Activated CD4-positive, alpha-beta T cell treated with anti-CD3 and anti-CD28 coated beads, Interleukin-2, amount 50 U/mL, for 24 hours (primary cell): ENCODE data around the gene EPHB2.

Source experiments
- DNase-seq, 2 donors: peaks; one replicate each; pipeline ENCODE4 v3.0.0-alpha.2; 2020; ENCODE audit warnings: low read depth in 1 of 2, low spot score in 1 of 2

EPHB2 gene

DNA sequence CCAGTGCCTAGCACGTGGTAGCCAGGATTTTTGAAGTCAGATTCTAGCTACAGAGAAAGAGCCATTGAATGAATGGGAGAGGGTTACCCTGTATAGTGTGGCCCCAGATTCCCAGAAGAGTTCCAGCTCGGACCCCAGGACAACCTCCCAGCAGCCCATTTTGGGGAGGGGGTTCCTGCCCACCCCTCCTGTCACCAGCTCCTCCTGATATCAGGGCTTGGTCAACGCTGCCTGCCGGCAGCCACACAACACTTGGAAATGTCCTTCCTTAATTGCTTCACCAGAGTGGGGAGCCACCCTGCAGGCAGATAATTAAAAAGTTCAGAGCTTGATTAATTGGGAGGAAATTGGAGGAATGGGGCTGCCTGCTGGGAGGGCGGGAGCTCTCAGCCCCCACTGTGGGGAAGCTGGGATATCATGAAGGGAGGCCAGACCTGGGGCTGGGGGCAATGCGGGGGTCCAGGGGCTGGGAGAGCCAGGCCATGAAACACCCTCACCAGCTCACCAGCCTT, 141.6 kb downstream of the EPHB2 start:
- no peak for DNase-seq

DNA sequence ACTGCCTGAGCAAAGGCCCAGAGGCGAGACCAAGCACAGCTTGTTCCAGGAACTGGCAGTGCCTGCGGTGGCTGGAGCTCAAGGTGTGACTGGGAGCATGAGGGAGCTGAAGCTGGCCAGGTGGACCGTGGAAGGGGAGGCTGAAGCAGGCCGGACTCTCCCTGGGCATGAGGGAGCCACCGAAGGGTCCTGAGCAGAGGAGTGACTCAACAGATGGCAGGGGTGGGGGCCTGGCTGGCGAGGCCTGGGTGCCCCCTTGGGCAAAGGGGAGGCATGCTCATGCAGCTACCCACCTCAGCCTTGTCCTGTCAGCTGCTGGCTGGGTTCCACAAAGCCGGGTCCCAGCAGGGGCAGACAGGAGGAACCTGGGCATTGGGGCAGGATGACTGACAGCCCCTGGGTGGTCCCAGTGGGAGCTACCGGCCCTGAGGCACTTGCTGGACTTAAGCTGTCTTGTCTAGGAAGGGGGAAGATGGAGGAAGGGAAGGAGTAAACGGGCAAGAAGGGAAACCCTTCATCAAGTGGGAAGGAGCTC, 143.1 kb downstream of the EPHB2 start:
- DNase-seq = no peak

DNA sequence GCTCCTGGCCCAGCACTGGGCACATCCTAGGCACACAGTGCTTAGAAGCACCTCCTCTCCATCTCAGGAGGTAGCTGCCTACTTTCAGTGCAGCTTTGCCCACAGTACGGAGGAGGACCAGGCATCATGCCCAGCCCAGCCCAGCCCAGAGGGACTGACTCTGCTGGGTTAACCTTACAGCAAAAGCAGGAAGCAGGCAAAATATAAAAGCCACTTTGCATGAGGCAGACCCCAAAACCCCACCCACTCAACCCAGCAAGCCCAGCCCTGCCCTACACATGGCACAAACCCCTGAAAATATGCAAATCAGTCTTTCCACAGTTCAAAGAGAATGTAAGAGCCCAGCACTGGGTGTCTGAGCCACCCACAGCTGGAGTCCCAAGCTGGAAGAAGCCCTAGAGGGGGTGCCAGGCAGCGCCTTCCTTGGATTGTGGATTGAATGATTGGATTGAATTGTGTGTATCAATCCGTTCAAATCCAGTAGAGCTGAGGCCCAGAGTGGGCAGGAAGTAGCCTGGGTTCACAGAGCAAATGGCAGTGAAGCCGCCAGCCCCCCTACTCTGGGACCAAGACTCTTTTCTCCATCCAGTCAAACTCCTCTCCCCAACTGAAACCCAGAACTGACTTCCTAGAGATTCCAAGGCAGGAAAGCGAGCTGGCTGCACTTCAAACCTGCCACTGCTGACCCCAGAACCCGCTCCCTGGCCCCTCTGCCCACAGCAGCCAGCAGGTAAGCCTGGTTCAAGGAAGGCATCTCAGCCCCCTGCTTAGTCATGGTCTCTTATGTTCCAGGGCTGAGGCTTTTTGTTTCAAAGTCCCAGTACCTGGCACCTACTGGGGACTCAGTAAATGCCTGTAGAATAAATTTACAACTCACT, 144.3 kb downstream of the EPHB2 start:
- DNase-seq = no peak

DNA sequence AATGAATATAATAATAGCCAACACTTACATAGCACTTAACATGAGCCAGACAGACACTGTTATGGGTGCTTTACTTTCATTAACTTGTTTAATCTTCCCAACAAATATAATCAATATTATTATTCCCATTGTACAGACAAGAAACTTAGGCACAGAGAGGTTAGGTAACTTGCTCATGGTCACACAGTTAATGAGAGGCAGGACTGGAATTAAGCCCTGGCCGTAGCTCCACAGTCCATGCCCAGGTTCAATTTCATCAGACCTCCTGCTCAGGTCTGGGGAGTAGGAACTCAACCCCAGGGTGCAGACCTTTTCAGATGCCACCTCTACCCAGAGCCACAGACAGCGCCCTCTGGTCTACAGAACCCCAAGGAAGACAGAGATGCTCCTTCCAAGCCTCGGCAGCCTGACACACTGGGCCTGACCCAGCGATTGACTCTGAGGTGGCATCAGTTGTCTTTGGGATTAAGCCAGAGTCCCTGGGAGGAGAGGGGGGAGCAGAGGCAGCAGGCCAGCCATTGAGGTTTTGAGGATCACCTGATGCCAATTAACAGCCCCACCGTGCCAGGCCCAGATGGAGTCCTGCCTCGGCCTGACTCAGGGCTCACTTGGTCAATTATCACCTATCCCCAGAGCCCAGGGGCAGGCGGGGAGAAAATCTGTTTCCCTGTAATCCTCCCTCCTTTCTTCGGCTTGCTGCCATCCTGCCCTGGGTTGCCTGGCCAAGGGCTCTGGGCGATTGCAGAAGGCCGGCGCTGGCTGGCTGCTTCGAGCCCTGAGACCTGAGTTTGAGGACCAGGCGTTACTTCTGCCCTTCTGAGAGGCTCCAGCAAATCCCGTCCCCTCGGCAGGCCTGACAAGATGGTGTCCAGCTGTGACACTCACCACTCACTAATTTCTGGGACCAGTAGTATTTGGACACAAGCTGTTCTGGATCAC, 145.3 kb downstream of the EPHB2 start:
- no peak for DNase-seq

DNA sequence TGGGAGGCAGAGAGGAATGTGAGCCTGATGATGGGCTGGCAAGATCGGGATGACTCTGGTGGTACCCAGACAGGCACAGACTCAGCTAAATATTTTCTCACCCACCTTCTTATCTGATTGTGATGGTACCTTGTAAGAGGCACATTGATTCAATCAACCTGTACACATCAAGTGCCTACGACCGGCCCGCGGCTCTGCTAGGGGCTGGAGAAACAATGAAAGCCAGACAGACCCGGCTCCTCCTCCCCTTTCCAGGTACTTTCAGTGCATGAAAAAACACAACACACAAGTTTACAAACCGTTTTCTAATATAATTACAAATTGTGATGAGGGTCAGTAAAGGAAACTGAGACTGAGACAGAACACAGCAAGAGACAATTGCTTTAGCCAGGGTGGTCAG, 147.0 kb downstream of the EPHB2 start:
- DNase-seq = no peak

DNA sequence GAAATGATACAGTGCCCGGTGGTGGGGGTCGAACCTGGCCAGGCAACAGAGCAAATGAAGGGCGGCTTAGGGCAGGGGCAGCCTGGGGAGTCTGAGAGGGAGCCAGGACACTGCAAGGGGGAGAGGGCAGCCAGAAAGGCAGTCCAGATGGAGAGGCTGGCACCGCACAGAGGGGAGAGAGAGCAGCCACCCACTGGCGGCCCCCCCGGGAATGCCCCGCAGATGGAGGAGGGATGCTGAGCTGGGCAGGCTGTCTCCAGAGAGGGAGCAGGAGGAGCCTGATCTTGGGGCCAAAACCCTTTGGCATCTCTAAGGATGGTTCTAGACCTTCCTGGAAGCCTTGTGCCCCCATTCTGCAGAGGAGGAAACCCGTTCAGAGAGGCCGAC, 149.8 kb downstream of the EPHB2 start:
- DNase-seq = no peak

DNA sequence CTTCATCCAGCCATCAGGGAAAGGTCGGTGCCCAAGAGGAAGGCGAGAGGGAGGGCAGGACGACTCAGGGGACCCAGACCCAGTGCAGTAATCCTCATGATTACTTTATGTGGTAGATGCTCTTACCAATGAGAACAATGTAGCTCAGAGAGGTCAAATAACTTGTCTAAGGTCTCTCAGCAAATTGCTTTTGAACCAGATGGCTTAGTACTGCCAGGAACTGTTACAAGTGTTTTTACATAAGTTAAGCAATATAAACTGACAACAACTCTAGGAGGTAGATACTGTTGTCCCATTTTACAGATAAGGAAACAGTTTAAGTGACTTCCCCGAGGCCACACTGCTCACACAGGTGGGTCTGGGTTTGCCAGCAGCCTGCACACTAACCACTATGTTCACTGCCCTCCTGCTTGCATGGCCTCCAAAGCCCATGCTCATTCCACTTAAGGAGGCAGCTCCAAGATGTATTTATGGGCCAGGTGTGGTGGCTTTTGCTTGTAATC, 150.3 kb downstream of the EPHB2 start:
- no peak for DNase-seq

DNA sequence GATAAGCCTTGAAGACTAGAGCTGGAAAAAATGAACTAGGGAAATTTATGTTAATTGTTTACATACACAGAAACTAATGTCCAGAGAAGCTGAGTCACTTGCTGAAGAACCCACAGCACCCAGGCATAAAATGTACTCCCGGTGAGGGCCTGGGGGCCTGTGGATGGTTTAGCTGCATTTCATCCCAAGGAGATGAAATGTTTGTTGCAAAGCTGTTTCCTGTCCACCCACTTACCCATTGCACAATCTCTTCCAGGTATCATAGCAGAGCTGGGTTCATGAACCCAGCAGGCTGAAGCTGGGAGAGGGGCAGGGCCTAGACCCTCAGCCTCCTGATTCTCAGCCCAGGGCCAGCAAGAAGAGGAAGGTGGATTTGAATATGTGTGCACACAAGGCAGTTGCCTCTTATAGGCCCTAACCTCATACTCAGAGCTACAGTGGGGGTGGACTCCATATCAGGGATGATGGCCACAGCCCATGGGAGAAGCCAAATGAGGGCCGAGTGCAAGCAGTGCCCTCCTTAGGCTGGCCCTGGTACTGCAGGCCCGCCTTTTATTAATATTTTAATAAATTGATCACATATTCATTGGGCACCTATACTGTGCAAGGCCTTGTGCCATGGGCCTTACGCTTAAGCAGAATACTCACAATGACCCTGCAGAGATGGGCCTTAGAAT, 151.3 kb downstream of the EPHB2 start:
- DNase-seq = no peak

DNA sequence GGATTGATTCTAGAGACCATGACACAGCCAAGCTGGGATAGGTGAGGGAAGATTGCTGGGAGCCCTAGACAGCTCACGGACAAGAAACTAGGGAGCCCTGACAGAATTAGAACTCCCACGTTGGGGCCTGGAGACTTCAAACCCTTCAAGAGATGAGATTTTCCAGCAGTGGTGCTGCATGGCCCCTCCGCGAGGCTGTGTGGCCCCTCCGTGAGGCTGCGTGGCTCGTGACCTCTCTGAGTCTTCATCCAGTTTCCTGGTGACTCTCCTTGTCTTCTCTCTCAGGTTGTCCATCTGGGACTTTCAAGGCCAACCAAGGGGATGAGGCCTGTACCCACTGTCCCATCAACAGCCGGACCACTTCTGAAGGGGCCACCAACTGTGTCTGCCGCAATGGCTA, 152.1 kb downstream of the EPHB2 start:
- no peak for DNase-seq

DNA sequence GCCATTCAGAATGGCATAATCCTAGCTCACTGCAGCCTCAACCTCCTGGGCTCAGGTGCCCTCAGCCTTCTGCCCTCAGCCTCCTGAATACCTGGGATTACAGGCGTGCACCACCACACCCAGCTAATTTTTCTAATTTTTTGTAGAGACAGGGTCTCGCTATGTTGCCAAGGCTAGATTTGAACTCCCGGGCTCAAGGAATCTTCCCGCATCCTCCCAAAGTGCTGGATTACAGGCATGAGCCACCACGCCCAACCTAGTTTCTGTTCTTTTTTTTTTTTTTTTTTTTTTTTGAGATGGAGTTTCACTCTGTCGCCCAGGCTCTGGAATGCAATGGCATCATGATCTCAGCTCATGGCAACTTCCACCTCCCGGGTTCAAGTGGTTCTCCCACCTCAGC, 153.1 kb downstream of the EPHB2 start:
- no peak for DNase-seq

DNA sequence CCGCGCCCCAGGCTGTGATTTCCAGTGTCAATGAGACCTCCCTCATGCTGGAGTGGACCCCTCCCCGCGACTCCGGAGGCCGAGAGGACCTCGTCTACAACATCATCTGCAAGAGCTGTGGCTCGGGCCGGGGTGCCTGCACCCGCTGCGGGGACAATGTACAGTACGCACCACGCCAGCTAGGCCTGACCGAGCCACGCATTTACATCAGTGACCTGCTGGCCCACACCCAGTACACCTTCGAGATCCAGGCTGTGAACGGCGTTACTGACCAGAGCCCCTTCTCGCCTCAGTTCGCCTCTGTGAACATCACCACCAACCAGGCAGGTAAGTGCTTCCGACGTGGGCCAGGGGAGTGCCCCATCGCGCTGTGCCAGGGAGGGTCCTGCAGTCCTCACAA, 154.2 kb downstream of the EPHB2 start:
- no peak for DNase-seq

DNA sequence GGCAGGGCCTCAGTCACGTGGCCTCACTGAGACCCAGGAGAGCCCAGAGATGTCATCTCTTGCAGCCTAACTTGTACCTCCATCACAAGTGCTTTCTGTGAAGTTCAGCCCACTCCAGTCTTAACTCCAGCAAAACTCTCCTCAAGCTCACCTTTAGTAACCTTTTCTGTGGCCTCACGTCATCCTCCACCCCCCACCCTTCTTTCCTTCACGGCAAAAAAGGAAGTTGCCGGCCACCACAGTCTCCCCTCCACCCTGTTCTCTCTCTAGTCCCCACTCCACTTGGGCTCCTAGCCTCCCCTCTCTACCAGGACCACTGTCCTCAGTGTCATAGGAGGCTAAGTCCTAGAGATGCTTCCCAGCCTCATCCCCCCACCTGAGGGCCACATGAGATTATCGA, 155.1 kb downstream of the EPHB2 start:
- no peak for DNase-seq

DNA sequence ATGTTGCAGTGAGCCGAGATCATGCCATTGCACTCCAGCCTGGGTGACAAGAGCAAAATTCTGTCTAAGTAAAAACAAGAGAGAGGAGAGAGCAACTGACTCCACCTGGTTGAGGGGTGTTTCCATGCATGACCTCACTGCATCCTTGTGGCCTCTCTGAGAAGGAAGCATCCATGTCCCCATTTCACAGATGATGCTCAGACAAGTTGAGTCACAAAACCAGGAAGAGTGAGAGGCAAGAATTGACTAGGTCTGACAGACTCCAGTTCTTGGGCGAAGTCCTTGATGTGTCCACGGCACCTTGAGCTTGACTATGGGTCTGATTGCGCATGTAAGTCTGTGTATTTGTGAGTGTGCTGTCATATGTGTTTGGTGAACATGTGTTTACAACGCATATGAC, 156.2 kb downstream of the EPHB2 start:
- DNase-seq = no peak

DNA sequence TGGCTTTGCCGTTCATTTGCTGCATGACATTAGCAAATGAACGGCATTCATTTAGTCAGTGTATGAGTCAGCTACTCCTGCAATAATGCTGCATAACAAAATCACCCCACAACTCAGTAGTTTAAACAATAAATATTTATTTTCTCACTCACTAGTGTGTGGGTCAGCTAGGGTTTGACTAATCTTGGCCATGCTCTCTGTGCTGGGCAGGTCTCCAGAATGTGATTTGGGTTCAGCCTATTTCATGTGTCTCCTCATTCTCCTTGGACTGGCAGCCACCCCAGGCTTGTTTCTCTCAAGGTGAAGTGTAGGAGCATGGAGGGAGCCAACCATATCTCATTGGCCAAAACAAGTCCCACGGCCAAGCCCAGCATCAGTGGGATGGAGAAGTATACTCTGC, 157.7 kb downstream of the EPHB2 start:
- no peak for DNase-seq

DNA sequence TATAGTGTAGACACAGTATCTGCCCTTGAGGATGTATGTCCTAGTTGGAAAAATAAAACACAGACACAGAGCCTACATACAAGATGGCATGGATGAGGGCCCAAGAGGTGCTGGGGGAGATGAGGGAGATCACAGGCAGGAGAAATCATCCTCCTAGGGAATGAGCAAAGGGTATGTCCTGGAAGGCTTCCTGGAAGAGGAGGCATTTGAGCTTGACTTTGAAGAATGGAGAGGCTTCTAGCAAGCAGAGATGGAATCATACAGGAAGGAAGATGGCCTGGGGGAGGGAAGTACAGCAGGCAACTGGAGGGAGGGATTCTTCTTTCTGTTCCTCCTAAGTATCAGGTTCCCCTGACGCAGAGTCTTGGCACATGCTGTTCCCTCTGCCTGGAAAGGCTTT, 158.7 kb downstream of the EPHB2 start:
- DNase-seq = no peak

DNA sequence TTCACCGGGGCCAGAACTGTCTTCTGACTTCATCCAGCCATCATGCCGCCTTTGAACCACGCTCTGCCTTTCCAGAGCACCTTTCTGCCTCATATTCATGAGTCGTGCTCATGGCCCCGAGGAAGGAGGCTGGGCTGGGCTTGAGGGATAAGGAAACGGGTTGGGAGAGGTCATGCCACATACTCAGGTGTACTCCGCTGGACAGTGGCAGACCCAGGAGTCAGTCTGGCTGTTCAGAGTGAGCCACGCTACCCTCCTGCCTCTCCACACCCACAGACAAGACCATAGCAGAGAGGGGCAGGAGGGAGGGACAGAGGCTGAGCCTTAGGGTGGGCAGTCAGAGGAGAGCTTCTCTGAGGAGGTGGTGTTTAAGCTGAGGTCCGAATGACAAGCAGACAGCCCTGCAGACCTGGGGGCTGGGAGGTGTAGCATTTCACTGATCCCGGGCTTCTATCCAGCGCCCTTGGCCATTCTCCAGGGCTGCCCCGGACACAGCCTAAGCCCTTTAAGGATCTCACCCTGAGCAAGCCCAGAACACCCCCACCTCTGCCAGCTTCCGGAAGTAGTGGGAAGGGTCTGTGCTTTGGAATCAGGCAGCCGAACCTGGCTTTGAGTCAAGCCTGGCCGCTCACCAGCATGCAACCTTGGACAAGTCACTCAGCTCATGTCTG, 159.7 kb downstream of the EPHB2 start:
- DNase-seq = no peak

DNA sequence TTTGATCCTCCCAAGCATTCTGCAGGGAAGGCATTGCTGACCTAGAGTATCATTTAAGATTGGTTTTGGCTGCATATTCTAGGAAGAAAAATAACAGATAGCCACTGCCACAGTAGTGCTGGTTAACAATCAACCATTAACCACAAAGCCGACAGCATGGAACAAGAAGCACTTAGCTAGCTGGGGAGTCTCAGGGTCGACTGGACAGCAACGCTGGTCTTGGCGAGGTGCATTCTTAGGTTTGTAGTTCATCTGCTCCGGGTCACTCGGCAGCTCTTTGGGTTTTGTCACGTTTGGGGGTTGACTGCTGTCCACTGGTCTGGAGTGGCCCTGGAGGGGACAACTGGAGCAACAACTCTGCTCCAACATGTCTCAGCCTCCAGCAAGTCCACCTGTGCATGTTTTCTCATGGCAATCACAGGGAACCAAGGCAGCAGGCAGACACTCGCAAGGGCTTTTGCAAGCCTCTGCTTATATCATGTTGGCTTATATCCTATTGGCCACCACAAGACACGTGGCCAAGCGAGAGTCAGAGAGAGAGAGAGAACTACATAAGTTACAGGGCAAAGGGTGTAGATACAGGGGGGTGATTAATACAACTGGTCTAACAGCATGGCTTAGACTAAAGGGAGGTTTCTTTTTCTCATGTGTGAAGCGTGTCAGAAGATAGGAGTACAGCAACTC, 162.5 kb downstream of the EPHB2 start:
- no peak for DNase-seq

DNA sequence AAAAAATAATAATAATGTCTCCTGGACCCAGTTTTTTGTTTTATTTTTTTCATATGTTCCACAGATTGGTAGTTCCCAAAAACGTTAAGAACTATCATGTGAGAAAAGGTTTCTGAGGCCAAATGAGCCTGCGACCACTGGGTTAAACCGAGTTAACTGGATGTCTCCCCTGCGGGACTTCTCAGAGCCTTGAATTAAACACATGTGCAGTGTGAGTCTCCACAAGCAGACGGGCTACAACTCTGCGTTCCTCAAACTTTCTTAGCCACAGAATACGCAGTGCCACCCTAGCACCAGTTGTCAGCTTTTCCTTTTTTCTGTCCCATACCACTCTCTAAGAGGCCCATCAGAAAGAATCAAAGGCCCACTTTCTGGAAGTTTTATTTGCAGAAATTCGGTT, 164.1 kb downstream of the EPHB2 start:
- DNase-seq = no peak

DNA sequence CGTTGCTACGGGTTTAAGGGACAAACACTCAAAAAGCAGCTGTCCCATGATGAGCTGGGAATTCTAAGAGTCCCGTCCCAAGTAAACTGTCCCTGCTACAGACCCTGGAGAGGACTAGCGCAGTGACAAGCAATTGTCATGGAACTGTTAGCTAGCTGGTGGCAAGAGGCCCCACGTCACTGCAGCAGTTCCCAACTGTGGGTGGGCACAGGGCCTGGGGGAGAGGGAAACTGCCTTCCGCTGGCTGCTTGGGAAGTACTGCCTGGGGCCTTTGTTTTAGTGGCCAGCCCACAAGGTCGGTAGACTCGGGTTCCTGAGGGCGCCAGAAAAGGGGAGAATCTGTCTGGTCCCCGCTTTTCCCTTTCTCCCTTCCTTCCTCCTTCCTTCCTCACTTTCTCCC, 164.6 kb downstream of the EPHB2 start:
- DNase-seq = no peak

DNA sequence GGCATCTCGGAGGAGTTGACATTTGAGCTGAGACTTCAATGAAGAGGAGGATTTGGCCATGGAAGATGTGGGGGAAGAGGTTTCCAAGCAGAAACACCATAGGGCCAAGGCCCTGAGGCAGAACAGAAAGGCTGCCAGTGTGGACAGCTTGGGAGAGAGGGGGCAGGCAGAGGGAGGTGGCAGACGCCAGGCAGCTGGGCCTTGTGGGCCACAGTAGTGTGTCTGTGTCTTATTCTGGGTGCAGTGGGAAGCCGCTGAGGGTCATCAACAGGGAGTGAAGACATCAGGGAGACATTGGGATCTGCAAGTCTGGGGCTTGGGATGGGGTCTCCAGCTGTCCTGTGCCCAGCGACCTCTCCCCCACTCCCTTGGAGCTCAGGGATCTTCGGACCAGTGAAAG, 165.2 kb downstream of the EPHB2 start:
- no peak for DNase-seq
